CD4-positive, alpha-beta T cell treated with Interleukin-2 at 100 ng/mL for 4 hours (primary cell): ENCODE data around the gene ABCA12.

Source experiments
- DNase-seq: peaks from one replicate; pipeline ENCODE4 v3.0.0-alpha.2; 2020; ENCODE audit warnings: low spot score

ABCA12 gene

DNA sequence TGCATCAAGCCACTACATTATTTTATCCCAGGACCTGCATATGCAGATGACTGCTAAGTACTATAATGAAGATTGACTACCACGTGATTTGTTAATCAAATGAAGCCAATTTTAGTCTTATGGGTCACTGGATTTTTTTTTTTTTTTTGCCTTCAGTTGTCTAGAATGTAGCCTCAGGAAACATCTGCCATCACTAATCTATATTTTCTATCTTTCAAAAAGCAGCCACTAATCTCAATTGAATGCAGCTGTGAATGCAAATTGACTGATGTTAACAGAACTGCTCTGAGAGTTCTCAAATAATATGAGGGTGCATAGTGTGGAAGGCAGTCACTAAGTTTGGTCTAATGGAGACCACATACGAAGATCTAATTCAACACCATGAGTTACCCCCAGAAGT, 106.3 kb downstream of the ABCA12 start:
- DNase-seq: no peak

DNA sequence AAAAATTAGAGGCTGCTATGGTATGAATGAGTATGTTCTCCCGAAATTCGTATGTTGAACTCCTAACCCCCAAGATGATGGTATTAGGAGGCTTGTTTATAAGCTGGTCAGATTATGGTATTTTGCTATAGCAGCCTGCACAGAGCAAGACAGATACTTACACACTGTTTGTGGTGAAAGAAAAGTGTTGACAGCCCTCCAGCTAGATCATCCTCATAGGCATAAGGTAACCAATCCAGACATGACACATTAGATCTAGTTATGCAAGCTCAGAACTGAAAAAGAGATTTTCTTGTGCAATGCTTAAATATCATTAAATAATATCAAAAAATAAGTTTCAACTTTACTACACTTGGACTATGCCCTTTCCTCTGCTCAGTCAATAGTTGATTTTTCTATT, 107.1 kb downstream of the ABCA12 start:
- no peak for DNase-seq

GRCh38 chr2:215029936-215030335, 108.5 kb downstream of the ABCA12 start:
- DNase-seq: no peak

DNA sequence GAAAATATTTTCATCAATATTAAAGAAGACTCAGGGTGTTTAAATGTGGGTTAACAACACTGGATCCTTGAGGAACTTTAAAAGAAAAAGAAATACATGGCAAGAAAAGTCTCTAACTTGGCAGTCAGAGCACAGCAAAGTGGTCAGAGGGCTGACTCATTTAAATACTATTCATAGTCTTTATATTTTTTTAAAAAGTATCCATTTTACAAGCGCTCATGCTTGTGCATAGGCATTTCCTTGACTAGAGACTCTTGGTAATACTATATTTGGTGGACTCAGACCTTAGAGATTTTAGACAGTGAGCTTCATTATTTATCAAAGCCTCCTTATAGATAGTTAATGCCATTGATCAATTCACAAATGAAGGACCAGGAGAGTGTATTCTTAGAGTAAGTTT, 110.2 kb downstream of the ABCA12 start:
- no peak for DNase-seq

DNA sequence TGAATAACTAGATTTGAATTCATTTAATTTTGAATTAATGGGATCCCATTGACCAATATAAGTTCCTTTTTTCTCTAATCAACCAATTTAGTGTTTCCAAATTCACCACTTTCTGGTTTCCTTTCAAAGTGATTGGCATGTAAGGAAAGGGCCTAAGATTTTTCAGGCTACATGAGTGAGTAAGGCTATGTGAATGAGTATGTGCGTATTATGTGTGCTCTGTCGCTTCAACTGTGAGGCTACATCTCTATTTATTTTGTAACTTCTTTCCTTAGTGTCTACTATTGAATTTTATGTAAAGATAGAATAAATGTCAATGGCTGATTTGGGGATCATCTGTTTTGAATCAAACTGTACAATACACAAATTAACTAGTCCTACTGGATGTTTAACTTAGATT, 110.6 kb downstream of the ABCA12 start:
- no peak for DNase-seq

GRCh38 chr2:215022910-215023309, 115.5 kb downstream of the ABCA12 start:
- DNase-seq: no peak

GRCh38 chr2:215022418-215022817, 116.0 kb downstream of the ABCA12 start:
- DNase-seq: no peak

GRCh38 chr2:215020283-215020682, 118.1 kb downstream of the ABCA12 start:
- DNase-seq: no peak

GRCh38 chr2:215019521-215020145, 118.8 kb downstream of the ABCA12 start:
- DNase-seq: no peak

- no peak for DNase-seq
Measured at GRCh38 chr2:215019085-215019484, 119.3 kb downstream of the ABCA12 start.

GRCh38 chr2:215015421-215015820, 123.0 kb downstream of the ABCA12 start:
- no peak for DNase-seq

DNA sequence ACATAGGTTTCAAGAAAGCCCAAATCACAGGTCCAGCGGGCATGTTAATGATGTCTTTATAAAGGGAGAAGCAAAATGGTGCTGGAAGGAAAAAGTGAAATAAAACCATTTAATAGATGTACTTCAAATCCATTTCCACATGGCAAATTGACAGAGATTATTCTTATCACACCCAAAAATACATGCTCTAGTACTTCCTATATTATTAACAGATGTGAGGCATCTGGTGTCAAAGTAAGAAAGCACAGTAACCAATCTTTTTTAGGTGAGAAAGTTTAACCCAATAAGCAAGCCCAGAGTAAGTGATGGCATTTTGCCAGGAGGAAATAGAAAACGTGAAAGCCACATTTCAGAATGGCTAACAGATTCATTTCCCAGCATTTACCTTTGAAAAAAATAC, 128.0 kb downstream of the ABCA12 start:
- no peak for DNase-seq

- no peak for DNase-seq
Measured at GRCh38 chr2:215003001-215003400, 135.4 kb downstream of the ABCA12 start.

DNA sequence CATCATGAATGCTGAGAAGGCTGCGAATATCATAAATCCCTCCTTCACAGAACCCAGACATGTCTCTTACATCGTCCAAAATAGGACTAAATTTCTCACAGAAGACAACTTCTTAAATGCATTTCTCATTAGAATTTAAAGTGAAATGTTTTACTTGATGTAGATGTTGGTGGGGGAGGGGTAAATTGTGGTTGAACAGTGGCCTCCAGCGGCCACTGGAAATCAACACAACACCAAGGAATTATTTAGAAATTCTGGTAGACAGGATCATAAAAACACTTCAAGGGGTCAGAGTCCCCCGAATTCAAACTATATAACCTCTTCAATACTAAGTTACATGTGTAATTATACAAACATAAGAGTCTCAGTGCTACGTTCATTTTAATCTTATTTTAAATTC, 135.9 kb downstream of the ABCA12 start:
- DNase-seq: no peak

GRCh38 chr2:215000721-215001120, 137.7 kb downstream of the ABCA12 start:
- DNase-seq: no peak

DNA sequence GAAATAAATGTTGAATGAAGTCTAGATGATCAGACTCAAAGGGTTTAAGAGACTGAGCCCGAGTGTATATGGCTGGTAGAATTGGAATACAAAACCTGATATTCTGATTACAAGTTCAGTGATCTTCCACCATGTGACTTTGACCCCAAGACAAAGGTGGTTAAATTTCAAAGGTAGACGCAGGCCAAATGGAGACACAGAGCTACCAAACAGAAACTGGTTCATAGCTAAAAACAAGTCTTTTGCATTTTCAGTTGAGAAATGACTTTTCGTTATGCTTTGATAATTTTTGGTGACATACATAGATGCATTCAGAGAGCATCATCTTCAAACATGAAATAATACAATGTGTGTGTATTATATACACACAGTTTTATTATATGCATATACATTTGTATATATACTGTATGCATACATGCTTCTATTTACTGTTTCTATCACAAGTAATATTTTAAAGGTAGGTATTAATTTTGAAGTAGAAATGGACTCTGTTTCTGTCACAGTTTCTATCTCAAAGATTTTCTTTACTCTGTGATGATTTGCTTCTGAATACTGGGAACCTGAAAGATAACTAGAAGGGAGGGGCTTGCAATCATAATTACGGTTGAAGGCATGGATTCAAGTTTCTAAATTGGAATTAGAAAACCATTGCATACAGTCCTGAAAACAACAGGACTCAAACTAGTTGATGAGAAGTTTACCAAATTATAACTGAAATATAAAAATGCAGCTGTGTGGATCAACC, 142.3 kb downstream of the ABCA12 start:
- no peak for DNase-seq

DNA sequence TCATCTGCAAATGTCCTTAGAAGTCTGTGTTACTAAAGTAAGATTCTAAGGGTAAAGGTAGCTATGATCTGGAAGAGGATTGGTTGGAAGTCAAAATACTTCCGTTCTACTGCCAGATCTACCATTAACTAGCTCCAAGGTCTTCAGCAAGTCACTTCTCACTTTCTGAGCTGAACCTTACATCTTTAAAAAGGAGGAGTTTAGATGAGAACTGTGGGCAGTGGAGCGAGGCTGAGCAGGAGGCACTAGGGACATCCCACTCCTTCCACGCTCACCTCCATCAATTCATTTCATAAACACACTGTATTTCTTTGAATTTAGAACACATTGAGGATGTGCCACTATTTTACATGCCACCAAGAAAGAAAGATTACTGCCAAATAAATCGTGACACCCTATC, 143.0 kb downstream of the ABCA12 start:
- no peak for DNase-seq

- DNase-seq: no peak
Measured at GRCh38 chr2:214992911-214993310, 145.5 kb downstream of the ABCA12 start.

DNA sequence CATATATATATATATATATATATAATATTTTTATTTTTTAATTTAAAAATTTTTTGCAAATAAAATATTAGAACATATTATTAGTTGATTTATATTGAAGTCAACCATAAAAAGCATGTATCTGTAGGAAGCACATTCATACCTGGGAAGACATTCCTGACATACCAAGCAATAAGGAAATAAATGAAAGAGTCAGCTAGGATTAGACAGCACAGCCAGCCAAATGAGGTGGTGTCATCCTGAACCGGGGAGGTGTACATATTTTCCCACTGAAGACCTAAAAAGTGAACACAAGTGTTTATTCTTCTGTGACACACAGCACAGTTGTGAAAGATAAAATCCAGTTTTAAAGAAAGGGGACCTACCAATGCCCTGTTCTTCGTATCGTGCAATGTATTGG, 149.2 kb downstream of the ABCA12 start:
- DNase-seq: no peak

DNA sequence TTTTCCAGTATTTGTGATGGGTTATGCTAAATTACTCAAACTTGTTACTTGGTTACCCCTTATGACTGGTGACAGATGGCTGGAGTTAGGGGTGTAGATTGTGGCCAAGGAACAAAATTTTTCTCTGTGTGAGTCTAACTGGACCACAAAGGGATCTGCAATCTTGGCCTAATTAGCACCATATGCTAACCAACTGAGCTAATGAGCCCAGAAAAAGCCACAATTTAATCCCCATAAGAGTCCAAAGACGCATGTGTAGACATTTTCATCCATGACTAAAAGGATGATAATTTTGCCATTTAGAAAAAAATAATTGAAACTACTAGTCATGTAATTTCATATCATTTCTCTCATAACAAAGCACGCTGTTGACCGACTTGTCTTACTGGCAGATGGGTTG, 151.2 kb downstream of the ABCA12 start:
- DNase-seq: no peak

GRCh38 chr2:214985619-214986018, 152.8 kb downstream of the ABCA12 start:
- DNase-seq: no peak

- no peak for DNase-seq
Measured at GRCh38 chr2:214966420-214966819, 172.0 kb downstream of the ABCA12 start.

GRCh38 chr2:214960677-214961076, 177.7 kb downstream of the ABCA12 start:
- no peak for DNase-seq

- no peak for DNase-seq
Measured at GRCh38 chr2:214946949-214947348, 191.5 kb downstream of the ABCA12 start.
